Stomach (tissue), 9 donors: ENCODE data around the gene TP53BP2. TPM values are rescaled to one million over a fixed set of nuclear protein-coding genes. Genes with fewer than 3 reads are reported as not detected.

Experiments used
- DNase-seq, 2 donors: peaks; one replicate each; pipeline versions ENCODE4 v3.0.0 to v3.0.0-alpha.2; 2013 to 2019
- H3K27ac ChIP-seq, 5 donors: fragments of 200-600 bp in 4 of 5; sonication (generic) in 4 of 5; one replicate each; pipeline ENCODE4 v1.5.1; 2013 to 2019; ENCODE audit warnings: mild to moderate bottlenecking in 1 of 5, moderate library complexity in 1 of 5
- H3K27me3 ChIP-seq, 3 donors: fragments of 200-600 bp; sonication (generic); one replicate each; pipeline ENCODE4 v1.5.1; 2017 to 2019; ENCODE audit warnings: mixed run types in 1 of 3
- H3K36me3 ChIP-seq, 4 donors: fragments of 200-600 bp; sonication (generic); 1 replicate in 3 of 4; 2 replicates in 1 of 4; pipeline ENCODE4 v1.5.1; 2016 to 2019
- H3K4me1 ChIP-seq, 4 donors: fragments of 200-600 bp; sonication (generic); one replicate each; pipeline ENCODE4 v1.5.1; 2016 to 2019
- H3K4me3 ChIP-seq, 4 donors: fragments of 200-600 bp; sonication (generic) in 3 of 4; one replicate each; pipeline ENCODE4 v1.5.1; 2016 to 2019; ENCODE audit warnings: mild to moderate bottlenecking in 1 of 4
- H3K9me3 ChIP-seq, 4 donors: fragments of 200-600 bp; sonication (generic); one replicate each; pipeline ENCODE4 v1.5.1; 2016 to 2019
- CTCF ChIP-seq, 7 experiments: fragments of 450-650 bp in 4 of 7; fragments of 200-600 bp in 3 of 7; sonication (generic) in 3 of 7; IDR thresholded peaks; one replicate each; pipeline ENCODE4 v1.5.1; 2016 to 2019; ENCODE audit warnings: antibody characterized with exemption in 7 of 7, control low read depth in 2 of 7, mild to moderate bottlenecking in 1 of 7
- EP300 ChIP-seq: sonication (generic); formaldehyde crosslinking; IDR thresholded peaks from one replicate; pipeline ENCODE4 v1.6.1; 2017; ENCODE audit warnings: antibody characterized with exemption
- POLR2A ChIP-seq, 4 donors: fragments of 450-650 bp; IDR thresholded peaks; one replicate each; pipeline ENCODE4 v1.6.1; 2016; ENCODE audit warnings: antibody characterized with exemption in 4 of 4, control low read depth in 2 of 4, mild to moderate bottlenecking in 1 of 4, moderate library complexity in 1 of 4
- POLR2AphosphoS5 ChIP-seq, 3 donors: sonication (generic); formaldehyde crosslinking; IDR thresholded peaks; one replicate each; pipeline ENCODE4 v1.6.1; 2016; ENCODE audit warnings: antibody characterized with exemption in 3 of 3
- WGBS, 5 donors: extraction: QIAGEN DNeasy Blood & Tissue Kit in 3 of 5; methylation state at CpG; one replicate each; pipeline versions ENCODE4 v1.1.5 to v1.1.7; 2013 to 2018; 5-methylcytosine and 5-hydroxymethylcytosine counted together
- intact Hi-C: fragments of 100-400 bp; cut with DNase I; formaldehyde crosslinking; loops from one replicate; pipeline ENCODE4 v1.15.1; 2023; ENCODE audit warnings: low total_unique reads
- polyA plus RNA-seq, 3 donors: library from polyadenylated mRNA; stranded (reverse); fragments of 200-250 nt; gene quantifications; one replicate each; pipeline ENCODE4 v1.2.3, GENCODE V29; 2013
- total RNA-seq, 5 donors: library from RNA; depleted of rRNA; stranded (reverse); fragments of >200 nt; gene quantifications; one replicate each; pipeline versions ENCODE4 v1.1.0 to v1.2.3, GENCODE V29; 2014 to 2016
- donor health status: healthy with polysubstance abuse.
- donor health status: Bipolar disorder and iron deficiency.
- donor health status: healthy.

Gene TP53BP2
- total and polyA plus RNA-seq, 8 donors: 6.9 to 157 (median 32.9) TPM

DNA sequence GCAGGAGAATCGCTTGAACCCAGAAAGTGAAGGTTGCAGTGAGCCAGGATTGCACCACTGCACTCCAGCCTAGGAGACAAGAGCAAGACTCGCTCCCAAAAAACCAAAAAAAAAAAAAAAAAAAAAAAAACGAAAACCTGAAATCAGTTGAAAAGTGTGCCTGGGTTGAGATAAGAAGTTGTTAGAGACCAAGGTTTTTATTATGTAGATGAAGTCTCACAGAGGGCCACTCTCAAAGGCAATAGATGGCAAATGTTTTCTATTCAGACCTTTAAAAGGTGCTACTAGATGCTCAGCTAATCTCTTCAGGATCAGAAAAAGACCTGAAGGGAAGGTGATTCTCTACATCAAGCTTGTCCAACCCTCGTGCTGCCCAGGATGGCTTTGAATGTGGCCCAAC lies 115.8 kb downstream of the TP53BP2 start:
- Histone ChIP-seq H3K27me3 (no peaks in the 10 kb centered on the region), H3K27ac (peak overlapping the region in 2 of 5 donors; percentile 89 to 94), H3K36me3 (peaks cover 0 to 37% (median 15%) of the 10 kb centered on the region in 4 donors), H3K4me1 (peaks cover 69 to 91% (median 84%) of the 10 kb centered on the region in 4 donors), H3K9me3 (no peaks in the 10 kb centered on the region), H3K4me3 (no peak overlapping the region)
- 75 to 89% (median 82%) methylated on average over 4 of the region's 4 CpGs for WGBS, 5 donors
- intact Hi-C loops: no loop called here
- TF ChIP-seq POLR2AphosphoS5 (IDR thresholded peaks at IDR 0.05) (no peak), EP300 (no peak), POLR2A (IDR thresholded peaks at IDR 0.05) (no peak), CTCF (IDR thresholded peaks at IDR 0.05) (no peak)
- DNase-seq: no peak

Other genes with a start within 250 kb of the TP53BP2 start
- 100 to 1,000 TPM in 4 of 5 donors, 10 to 100 TPM in 1; 67.5 to 581 (median 254) TPM for gene CAPN8, start 180.2 kb downstream of the TP53BP2 start, total RNA-seq
- gene CAPN8, start 180.2 kb downstream of the TP53BP2 start, polyA plus RNA-seq: 100 to 1,000 TPM in 1 of 3 donors, 10 to 100 TPM in 2; 28.3 to 127 (median 31.0) TPM
- 100 to 1,000 TPM; 224 to 739 (median 358) TPM for gene CAPN2, start 133.4 kb downstream of the TP53BP2 start, total RNA-seq
- 100 to 1,000 TPM; 128 to 171 (median 161) TPM for gene CAPN2, start 133.4 kb downstream of the TP53BP2 start, polyA plus RNA-seq